AG09309 (cell line): ENCODE measurements around the gene MEG3.

Source experiments
- DNase-seq: peaks from one replicate; pipeline ENCODE4 v3.0.0-alpha.2; 2010; ENCODE audit warnings: low read depth
- H3K4me3 ChIP-seq: 2 replicates; pipeline ENCODE4 v1.5.1; 2011; ENCODE audit warnings: mild to moderate bottlenecking, low read depth, low read length, moderate library complexity; ENCODE audit not compliant: control insufficient read depth
- CTCF ChIP-seq: IDR thresholded peaks from 2 replicates; pipeline ENCODE4 v1.5.1; 2011; ENCODE audit warnings: mild to moderate bottlenecking, low read depth, low read length, inconsistent platforms; ENCODE audit not compliant: insufficient read depth, control insufficient read depth; ENCODE audit errors: missing control alignments

Gene MEG3

DNA sequence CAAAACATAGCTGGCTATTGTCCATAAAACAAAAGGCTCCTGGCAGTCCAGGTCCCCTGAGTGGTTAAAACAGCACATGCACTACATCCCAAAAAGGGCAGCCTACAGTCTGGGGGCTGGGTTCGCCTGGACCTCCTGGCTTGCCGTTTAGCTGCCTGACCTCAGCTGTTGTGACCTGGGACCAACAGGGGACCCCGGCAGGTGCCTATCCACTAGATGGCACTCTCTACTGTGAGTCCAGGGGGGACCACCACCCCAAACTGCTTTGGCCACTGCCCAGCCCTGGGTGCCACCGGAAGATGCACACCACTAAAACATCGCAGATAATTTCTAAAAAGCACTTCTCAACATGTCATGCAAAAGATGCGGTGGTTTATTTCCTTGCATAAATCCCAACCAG is 80.5 kb downstream of the MEG3 start:
- no peak overlapping the region for H3K4me3 ChIP-seq
- no peak for TF ChIP-seq CTCF
- no peak for DNase-seq

- TF ChIP-seq CTCF = no peak
- H3K4me3 ChIP-seq = no peak overlapping the region
- DNase-seq = no peak
Measured at GRCh38 chr14:100907240-100907639, 81.3 kb downstream of the MEG3 start.

DNA sequence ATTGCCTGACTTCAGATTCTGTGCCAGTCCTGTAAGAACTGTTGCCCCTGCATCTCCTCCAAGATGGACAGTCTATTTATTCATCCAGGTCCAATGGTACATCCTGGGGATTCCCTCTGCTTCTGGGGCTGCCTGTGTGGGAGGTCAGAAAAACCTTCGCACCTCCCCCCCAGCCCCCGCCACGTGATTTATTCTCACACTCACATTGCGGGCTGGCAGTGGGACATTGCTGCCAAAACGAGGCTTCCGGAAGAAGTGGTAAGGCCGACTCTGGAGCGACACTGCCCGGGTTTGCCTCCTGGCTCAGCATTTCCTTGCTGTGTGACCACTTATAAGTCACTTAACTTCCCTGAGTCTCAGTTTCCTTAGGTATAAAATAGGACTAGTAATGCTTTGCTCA is 83.5 kb downstream of the MEG3 start:
- no peak for DNase-seq
- no peak for TF ChIP-seq CTCF
- no peak overlapping the region for H3K4me3 ChIP-seq
